ENCODE measurements around the gene CPT1A.

The CPT1A gene

GRCh38 chr11:68819362-68819761, 22.4 kb downstream of the CPT1A start:
- FAIRE-seq: no peak
- TF ChIP-seq CTCF (IDR thresholded peaks at IDR 0.05; ENCODE audit: insufficient read depth, missing control alignments): no peak
- no peak for DNase-seq (ENCODE audit: insufficient read length, low spot score)

- FAIRE-seq: no peak
Measured at GRCh38 chr11:68818181-68818580, 23.5 kb downstream of the CPT1A start.

GRCh38 chr11:68817554-68817953, 24.2 kb downstream of the CPT1A start:
- FAIRE-seq: no peak
- no peak for DNase-seq (ENCODE audit: insufficient read length, low spot score)
- no peak for TF ChIP-seq CTCF (IDR thresholded peaks at IDR 0.05; ENCODE audit: insufficient read depth, missing control alignments)

More at GRCh38 chr11:68818181-68818580, 23.5 kb downstream of the CPT1A start:
- no peak for DNase-seq (ENCODE audit: insufficient read length, low spot score)
- no peak for TF ChIP-seq CTCF (IDR thresholded peaks at IDR 0.05; ENCODE audit: insufficient read depth, missing control alignments)

GRCh38 chr11:68816917-68817419, 24.7 kb downstream of the CPT1A start:
- DNase-seq (ENCODE audit: insufficient read length, low spot score) (no peak), FAIRE-seq (no peak)
- no peak for TF ChIP-seq CTCF (IDR thresholded peaks at IDR 0.05; ENCODE audit: insufficient read depth, missing control alignments)

GRCh38 chr11:68816251-68816776, 25.4 kb downstream of the CPT1A start:
- FAIRE-seq (no peak), DNase-seq (ENCODE audit: insufficient read length, low spot score) (no peak)
- TF ChIP-seq CTCF (IDR thresholded peaks at IDR 0.05; ENCODE audit: insufficient read depth, missing control alignments): no peak

GRCh38 chr11:68813773-68814172, 27.9 kb downstream of the CPT1A start:
- TF ChIP-seq CTCF (IDR thresholded peaks at IDR 0.05; ENCODE audit: insufficient read depth, missing control alignments): no peak
- FAIRE-seq (no peak), DNase-seq (ENCODE audit: insufficient read length, low spot score) (no peak)

GRCh38 chr11:68812526-68812925, 29.2 kb downstream of the CPT1A start:
- DNase-seq (ENCODE audit: insufficient read length, low spot score) (no peak), FAIRE-seq (no peak)
- TF ChIP-seq CTCF (IDR thresholded peaks at IDR 0.05; ENCODE audit: insufficient read depth, missing control alignments): no peak
